ENCODE data around the gene CLEC18B. TPM values are rescaled to one million over a fixed set of nuclear protein-coding genes. Genes with fewer than 3 reads are reported as not detected.
A peak's percentile ranks its signal among the peaks of the same experiment; 100 is the strongest.
"Not testable (repeated sequence)": the region's sequence is repeated elsewhere in the genome, so short reads cannot be mapped to it uniquely, and the experiment has no call there.

The CLEC18B gene
- total RNA-seq, 4 donors from 2014 or later = 0.32 to 1.4 TPM; not detected in 2

- in situ Hi-C loops (cut with MboI; ENCODE audit: low pct_ligation_motif_present in 1 of 4, low pct_unique_long_range_greater_than_20kb in 1 of 4, low sequenced_read_pairs in 3 of 4); H3K4me1 ChIP-seq; DNase-seq; H3K27ac ChIP-seq; H3K9me3 ChIP-seq; H3K27me3 ChIP-seq; H3K4me3 ChIP-seq; H3K36me3 ChIP-seq; intact Hi-C loops (cut with DNase I; ENCODE audit: low total_unique reads): not testable (repeated sequence)
- WGBS, 2 donors (ENCODE audit: low coverage in 1 of 2) = 86 to 100% methylated on average over 1 to 3 of the region's 10 CpGs
Observed at GRCh38 chr16:74412775-74413390, 8.4 kb downstream of the CLEC18B start.

GRCh38 chr16:74412138-74412774 is 9.0 kb downstream of the CLEC18B start:
- H3K27me3 ChIP-seq; H3K36me3 ChIP-seq; intact Hi-C loops (cut with DNase I; ENCODE audit: low total_unique reads); DNase-seq; in situ Hi-C loops (cut with MboI; ENCODE audit: low pct_ligation_motif_present in 1 of 4, low pct_unique_long_range_greater_than_20kb in 1 of 4, low sequenced_read_pairs in 3 of 4); H3K4me1 ChIP-seq; H3K4me3 ChIP-seq; H3K27ac ChIP-seq; H3K9me3 ChIP-seq: not testable (repeated sequence)
- WGBS, 2 donors (ENCODE audit: low coverage in 1 of 2) = 89% methylated on average over 3 of the region's 13 CpGs; no CpG with 5 or more reads in 1 of the 2 donors

DNA sequence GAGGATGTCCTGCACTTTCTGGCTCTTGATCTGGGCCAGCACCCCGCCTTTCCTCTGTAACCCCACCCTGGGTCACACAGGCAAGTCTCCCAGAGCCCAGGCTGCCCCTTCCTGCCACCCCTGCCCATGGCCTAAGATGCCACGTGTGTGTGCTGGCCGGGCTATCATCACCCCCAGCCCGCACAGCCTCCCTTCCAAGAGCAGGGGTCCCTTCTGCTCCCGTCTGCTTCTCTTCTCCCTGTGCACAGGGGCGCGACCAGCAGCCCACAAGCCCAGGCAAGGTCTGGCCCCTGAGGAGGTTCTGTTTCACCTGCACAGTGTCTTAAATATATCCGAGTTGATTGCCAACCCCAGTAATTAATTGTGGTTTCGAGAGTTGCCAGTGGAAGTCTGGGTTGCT is 10.3 kb downstream of the CLEC18B start:
- H3K27me3 ChIP-seq; intact Hi-C loops (cut with DNase I; ENCODE audit: low total_unique reads); H3K4me1 ChIP-seq; H3K27ac ChIP-seq; H3K36me3 ChIP-seq; DNase-seq; in situ Hi-C loops (cut with MboI; ENCODE audit: low pct_ligation_motif_present in 1 of 4, low pct_unique_long_range_greater_than_20kb in 1 of 4, low sequenced_read_pairs in 3 of 4); H3K9me3 ChIP-seq; H3K4me3 ChIP-seq: not testable (repeated sequence)
- 89% methylated on average over 4 of the region's 9 CpGs; no CpG with 5 or more reads in 1 of the 2 donors for WGBS, 2 donors (ENCODE audit: low coverage in 1 of 2)

DNA sequence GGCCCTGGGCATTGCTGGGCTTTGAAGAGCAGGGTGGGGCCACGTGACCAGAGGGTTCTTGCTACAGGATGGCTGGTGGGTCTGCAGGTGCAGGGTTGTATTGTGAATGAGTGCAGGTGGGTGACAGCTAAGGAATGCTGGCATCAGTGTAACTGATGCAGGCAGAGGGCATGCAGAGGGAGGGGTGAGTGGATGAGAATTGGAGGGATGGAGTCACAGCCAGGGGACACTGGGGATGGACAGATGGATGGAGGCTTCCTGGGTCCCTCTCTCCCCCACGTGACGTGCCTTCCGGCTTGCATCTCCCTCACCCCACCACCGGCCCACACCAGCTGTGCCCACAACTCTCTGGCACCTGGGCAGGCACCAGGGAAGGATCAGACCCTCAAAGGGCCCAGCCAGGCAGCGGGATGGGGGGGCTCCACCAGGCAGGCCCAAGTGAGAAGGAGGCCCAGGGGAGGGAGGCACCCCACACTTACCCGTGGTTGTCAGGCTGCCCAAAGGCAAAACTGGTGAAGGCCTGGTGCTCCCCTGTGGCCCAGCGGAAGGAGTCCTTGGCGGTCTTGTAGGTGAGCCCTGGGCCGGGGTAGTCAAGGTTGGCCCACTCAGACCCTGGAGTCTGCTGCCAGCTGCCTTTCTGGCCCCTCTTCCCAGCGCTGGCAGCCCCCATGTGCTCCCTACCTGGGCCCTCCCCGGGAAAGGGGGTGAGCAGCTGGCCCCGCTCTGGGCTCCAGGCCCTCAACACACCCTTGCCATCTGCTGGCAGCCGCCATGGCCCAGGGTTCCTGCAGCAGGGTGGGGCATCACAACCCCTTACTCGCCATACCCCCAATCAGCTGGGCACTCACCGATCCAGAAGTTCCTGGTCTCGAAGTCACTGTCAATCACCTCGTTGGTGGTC is 11.0 kb downstream of the CLEC18B start:
- DNase-seq; H3K27me3 ChIP-seq; H3K27ac ChIP-seq; H3K4me1 ChIP-seq; in situ Hi-C loops (cut with MboI; ENCODE audit: low pct_ligation_motif_present in 1 of 4, low pct_unique_long_range_greater_than_20kb in 1 of 4, low sequenced_read_pairs in 3 of 4); intact Hi-C loops (cut with DNase I; ENCODE audit: low total_unique reads); H3K9me3 ChIP-seq; H3K4me3 ChIP-seq; H3K36me3 ChIP-seq: not testable (repeated sequence)
- 50 to 86% methylated on average over 2 to 10 of the region's 18 CpGs for WGBS, 2 donors (ENCODE audit: low coverage in 1 of 2)

- in situ Hi-C loops (cut with MboI; ENCODE audit: low pct_ligation_motif_present in 1 of 4, low pct_unique_long_range_greater_than_20kb in 1 of 4, low sequenced_read_pairs in 3 of 4); H3K4me1 ChIP-seq; intact Hi-C loops (cut with DNase I; ENCODE audit: low total_unique reads); H3K27me3 ChIP-seq; H3K9me3 ChIP-seq; H3K27ac ChIP-seq; DNase-seq; H3K36me3 ChIP-seq; H3K4me3 ChIP-seq: not testable (repeated sequence)
- WGBS, 2 donors (ENCODE audit: low coverage in 1 of 2) = 84% methylated on average over 6 of the region's 15 CpGs; no CpG with 5 or more reads in 1 of the 2 donors
Observed at GRCh38 chr16:74409185-74409981, 11.9 kb downstream of the CLEC18B start.

DNA sequence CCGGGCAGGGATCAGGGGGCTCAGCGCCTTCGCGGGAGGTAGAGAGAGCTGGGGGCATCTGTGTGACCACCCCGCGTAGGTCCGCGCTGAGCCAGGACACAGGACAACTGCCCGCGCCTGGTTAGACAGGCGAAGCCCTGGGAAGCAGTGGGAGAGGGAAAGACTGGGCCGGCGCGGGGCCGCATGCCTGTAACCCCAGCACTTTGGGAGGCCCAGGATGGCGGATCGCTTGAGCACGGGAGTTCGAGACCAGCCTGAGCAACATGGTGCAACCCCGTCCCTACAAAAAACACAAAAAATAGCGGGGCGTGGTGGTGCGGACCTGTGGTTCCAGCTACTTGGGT is 13.9 kb downstream of the CLEC18B start:
- H3K9me3 ChIP-seq; H3K27me3 ChIP-seq; in situ Hi-C loops (cut with MboI; ENCODE audit: low pct_ligation_motif_present in 1 of 4, low pct_unique_long_range_greater_than_20kb in 1 of 4, low sequenced_read_pairs in 3 of 4); intact Hi-C loops (cut with DNase I; ENCODE audit: low total_unique reads); H3K36me3 ChIP-seq; H3K4me1 ChIP-seq: not testable (repeated sequence)
- peak; percentile 20 for DNase-seq
- H3K4me3 ChIP-seq = peak overlapping the region; percentile 30 to 48 (median 33)
- peak overlapping the region; percentile 63 to 83 (median 72) for H3K27ac ChIP-seq
- WGBS, 2 donors (ENCODE audit: low coverage in 1 of 2) = 34% methylated on average over 11 of the region's 23 CpGs; no CpG with 5 or more reads in 1 of the 2 donors

Data from transverse colon (tissue), 4 donors.